ENCODE data around the gene SKA3.
"Not testable (repeated sequence)": the region's sequence is repeated elsewhere in the genome, so short reads cannot be mapped to it uniquely, and the experiment has no call there.

Gene SKA3

GRCh38 chr13:21176215-21176981 lies at the start of gene SKA3, which contains the start of gene MRPL57:
TSS of gene SKA3 (minus strand) at chr13:21176552. CDS start at chr13:21176477, 75 bp downstream.
TSS of gene MRPL57 (plus strand) at chr13:21176658. CDS start at chr13:21176917, 259 bp downstream.
- DNase-seq (ENCODE audit: low read depth in 2 of 2) = peak; percentile 88 to 89

GRCh38 chr13:21225082-21225481 lies 48.7 kb upstream of the SKA3 start:
- no peak for DNase-seq (ENCODE audit: low read depth in 2 of 2)

GRCh38 chr13:21221268-21221667 lies 44.9 kb upstream of the SKA3 start:
- DNase-seq (ENCODE audit: low read depth in 2 of 2) = no peak

- not testable (repeated sequence) for DNase-seq (ENCODE audit: low read depth in 2 of 2)
Observed at GRCh38 chr13:21219716-21220115, 43.4 kb upstream of the SKA3 start.

- DNase-seq (ENCODE audit: low read depth in 2 of 2) = no peak
Observed at GRCh38 chr13:21219036-21219381, 42.7 kb upstream of the SKA3 start.

- no peak for DNase-seq (ENCODE audit: low read depth in 2 of 2)
Observed at GRCh38 chr13:21218351-21219035, 42.1 kb upstream of the SKA3 start.

GRCh38 chr13:21216332-21216731 lies 40.0 kb upstream of the SKA3 start:
- no peak for DNase-seq (ENCODE audit: low read depth in 2 of 2)

- DNase-seq (ENCODE audit: low read depth in 2 of 2) = not testable (repeated sequence)
Observed at GRCh38 chr13:21215419-21215818, 39.1 kb upstream of the SKA3 start.

- no peak for DNase-seq (ENCODE audit: low read depth in 2 of 2)
Observed at GRCh38 chr13:21212138-21212775, 35.9 kb upstream of the SKA3 start.

- no peak for DNase-seq (ENCODE audit: low read depth in 2 of 2)
Observed at GRCh38 chr13:21208652-21209154, 32.4 kb upstream of the SKA3 start.

- DNase-seq (ENCODE audit: low read depth in 2 of 2) = no peak
Observed at GRCh38 chr13:21202767-21203531, 26.6 kb upstream of the SKA3 start.

GRCh38 chr13:21201456-21202190 lies 25.3 kb upstream of the SKA3 start:
- DNase-seq (ENCODE audit: low read depth in 2 of 2) = not testable (repeated sequence)

GRCh38 chr13:21198391-21198790 lies 22.0 kb upstream of the SKA3 start:
- not testable (repeated sequence) for DNase-seq (ENCODE audit: low read depth in 2 of 2)

GRCh38 chr13:21197606-21198225 lies 21.4 kb upstream of the SKA3 start:
- not testable (repeated sequence) for DNase-seq (ENCODE audit: low read depth in 2 of 2)

- DNase-seq (ENCODE audit: low read depth in 2 of 2) = not testable (repeated sequence)
Observed at GRCh38 chr13:21194756-21195155, 18.4 kb upstream of the SKA3 start.

GRCh38 chr13:21186410-21186809 lies 10.1 kb upstream of the SKA3 start:
- DNase-seq (ENCODE audit: low read depth in 2 of 2) = not testable (repeated sequence)

- no peak for DNase-seq (ENCODE audit: low read depth in 2 of 2)
Observed at GRCh38 chr13:21181671-21182070, 5.3 kb upstream of the SKA3 start.

- DNase-seq (ENCODE audit: low read depth in 2 of 2) = no peak
Observed at GRCh38 chr13:21176982-21177284, 581 bp upstream of the SKA3 start.

GRCh38 chr13:21175656-21176214 lies 617 bp downstream of the SKA3 start:
- DNase-seq (ENCODE audit: low read depth in 2 of 2) = no peak

- not testable (repeated sequence) for DNase-seq (ENCODE audit: low read depth in 2 of 2)
Observed at GRCh38 chr13:21173767-21174166, 2.6 kb downstream of the SKA3 start.
